Endothelial cell (in vitro differentiated cells): ENCODE measurements around the gene RAPGEF1. TPM values are rescaled to one million over a fixed set of nuclear protein-coding genes. Genes with fewer than 3 reads are reported as not detected.
A peak's percentile ranks its signal among the peaks of the same experiment; 100 is the strongest.

ENCODE experiments used
- DNase-seq: peaks from one replicate; pipeline ENCODE4 v3.0.0; 2021; ENCODE audit warnings: low spot score
- H3K27ac Mint-ChIP-seq: one replicate; pipeline ENCODE4 v1.8.0; 2021; ENCODE audit warnings: mixed read lengths, inconsistent platforms; ENCODE audit not compliant: unreplicated experiment
- H3K27me3 Mint-ChIP-seq: one replicate; pipeline ENCODE4 v1.8.0; 2021; ENCODE audit warnings: mild to moderate bottlenecking, moderate library complexity, mixed read lengths, inconsistent platforms; ENCODE audit not compliant: unreplicated experiment
- H3K36me3 Mint-ChIP-seq: one replicate; pipeline ENCODE4 v1.8.0; 2021; ENCODE audit warnings: mild to moderate bottlenecking, low read depth, mixed read lengths, inconsistent platforms; ENCODE audit not compliant: unreplicated experiment
- H3K4me1 Mint-ChIP-seq: one replicate; pipeline ENCODE4 v1.8.0; 2021; ENCODE audit warnings: mild to moderate bottlenecking, mixed read lengths, inconsistent platforms; ENCODE audit not compliant: unreplicated experiment
- H3K4me3 Mint-ChIP-seq: one replicate; pipeline ENCODE4 v1.8.0; 2021; ENCODE audit warnings: mild to moderate bottlenecking, mixed read lengths, inconsistent platforms; ENCODE audit not compliant: unreplicated experiment
- H3K9me3 Mint-ChIP-seq: one replicate; pipeline ENCODE4 v1.8.0; 2021; ENCODE audit warnings: mixed read lengths, inconsistent platforms; ENCODE audit not compliant: unreplicated experiment
- total RNA-seq: library from RNA; stranded (reverse); fragmentation: NEBNext Ultra II Directional; extraction: Animal tissue kit (Norgen Biotek cat#: 25700); gene quantifications from one replicate; pipeline ENCODE4 v1.2.1, GENCODE V29; 2021; ENCODE audit not compliant: unreplicated experiment
- TF ChIP-seq, protein P1 (sequence below): fragments of 200-600 bp; sonication (generic); IDR thresholded peaks from one replicate; pipeline ENCODE4 v1.5.0; 2021; ENCODE audit warnings: antibody characterized with exemption; ENCODE audit not compliant: unreplicated experiment

The RAPGEF1 gene
- total RNA-seq, 1 donor from 2014 or later = 226 TPM

- no peaks in the 10 kb centered on the region for H3K9me3 Mint-ChIP-seq
- H3K4me1 Mint-ChIP-seq = no peaks in the 10 kb centered on the region
- H3K27me3 Mint-ChIP-seq = peaks cover 15% of the 10 kb centered on the region
- TF ChIP-seq, protein P1, sequence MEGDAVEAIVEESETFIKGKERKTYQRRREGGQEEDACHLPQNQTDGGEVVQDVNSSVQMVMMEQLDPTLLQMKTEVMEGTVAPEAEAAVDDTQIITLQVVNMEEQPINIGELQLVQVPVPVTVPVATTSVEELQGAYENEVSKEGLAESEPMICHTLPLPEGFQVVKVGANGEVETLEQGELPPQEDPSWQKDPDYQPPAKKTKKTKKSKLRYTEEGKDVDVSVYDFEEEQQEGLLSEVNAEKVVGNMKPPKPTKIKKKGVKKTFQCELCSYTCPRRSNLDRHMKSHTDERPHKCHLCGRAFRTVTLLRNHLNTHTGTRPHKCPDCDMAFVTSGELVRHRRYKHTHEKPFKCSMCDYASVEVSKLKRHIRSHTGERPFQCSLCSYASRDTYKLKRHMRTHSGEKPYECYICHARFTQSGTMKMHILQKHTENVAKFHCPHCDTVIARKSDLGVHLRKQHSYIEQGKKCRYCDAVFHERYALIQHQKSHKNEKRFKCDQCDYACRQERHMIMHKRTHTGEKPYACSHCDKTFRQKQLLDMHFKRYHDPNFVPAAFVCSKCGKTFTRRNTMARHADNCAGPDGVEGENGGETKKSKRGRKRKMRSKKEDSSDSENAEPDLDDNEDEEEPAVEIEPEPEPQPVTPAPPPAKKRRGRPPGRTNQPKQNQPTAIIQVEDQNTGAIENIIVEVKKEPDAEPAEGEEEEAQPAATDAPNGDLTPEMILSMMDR = no peak
- no peak overlapping the region for H3K4me3 Mint-ChIP-seq
- peaks cover 43% of the 10 kb centered on the region for H3K36me3 Mint-ChIP-seq
- DNase-seq = no peak
- H3K27ac Mint-ChIP-seq = no peak overlapping the region
These were observed 162.6 kb downstream of the RAPGEF1 start for GRCh38 chr9:131577005-131578000.

DNA sequence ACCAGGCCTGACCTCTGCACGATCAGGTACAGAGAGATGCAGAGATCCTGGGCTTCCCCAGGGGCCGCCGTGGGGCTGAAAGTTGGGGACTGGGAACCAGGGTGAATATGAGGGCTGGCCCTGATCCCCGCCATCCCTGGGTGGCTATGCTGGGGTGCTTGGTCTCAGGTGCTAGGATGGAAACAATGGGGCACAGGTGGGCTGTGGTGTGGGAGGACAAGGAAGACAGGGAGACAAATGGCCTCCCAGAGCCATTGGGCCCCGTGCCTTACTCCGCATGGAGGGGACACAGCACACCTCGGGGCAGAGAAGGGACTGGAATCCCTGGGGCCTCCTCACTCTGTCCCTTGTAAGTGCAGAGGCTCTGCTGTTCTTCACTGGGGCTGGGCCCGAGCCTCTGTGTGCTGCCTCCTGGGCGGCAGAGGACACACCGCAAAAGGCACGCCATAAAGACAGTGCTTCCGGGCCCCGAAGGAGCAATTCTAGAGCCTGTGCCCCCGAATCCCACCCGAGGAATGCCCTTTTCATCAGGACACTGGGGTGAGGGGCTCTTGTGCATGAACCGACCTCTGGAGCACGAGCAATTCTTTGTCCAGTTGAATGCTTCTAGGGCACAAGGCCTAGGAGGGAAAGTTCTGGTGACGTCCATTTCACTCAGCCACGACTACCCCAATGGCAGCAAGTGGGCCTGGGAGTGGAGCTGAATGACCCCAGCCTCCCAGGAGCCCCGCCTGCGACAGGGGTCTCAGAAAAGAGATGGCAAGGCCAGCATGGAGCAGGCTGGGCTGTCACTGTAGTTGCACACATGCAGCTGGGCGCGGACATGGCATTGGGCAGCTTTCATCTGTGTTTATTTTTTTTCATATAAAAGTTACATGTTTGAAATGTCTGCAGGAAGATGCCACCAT, 163.7 kb downstream of the RAPGEF1 start:
- Mint-ChIP-seq H3K36me3 (peaks cover 38% of the 10 kb centered on the region), H3K27me3 (peaks cover 12% of the 10 kb centered on the region), H3K27ac (no peak overlapping the region), H3K9me3 (no peaks in the 10 kb centered on the region), H3K4me1 (no peaks in the 10 kb centered on the region), H3K4me3 (no peak overlapping the region)
- TF ChIP-seq, protein P1 = no peak
- no peak for DNase-seq

- no peak overlapping the region for H3K27ac Mint-ChIP-seq
- H3K4me1 Mint-ChIP-seq = no peaks in the 10 kb centered on the region
- DNase-seq = no peak
- peaks cover 44% of the 10 kb centered on the region for H3K36me3 Mint-ChIP-seq
- no peak overlapping the region for H3K4me3 Mint-ChIP-seq
- peaks cover 12% of the 10 kb centered on the region for H3K27me3 Mint-ChIP-seq
- H3K9me3 Mint-ChIP-seq = no peaks in the 10 kb centered on the region
- TF ChIP-seq, protein P1 = no peak
These were observed 164.9 kb downstream of the RAPGEF1 start for GRCh38 chr9:131574730-131575640.

DNA sequence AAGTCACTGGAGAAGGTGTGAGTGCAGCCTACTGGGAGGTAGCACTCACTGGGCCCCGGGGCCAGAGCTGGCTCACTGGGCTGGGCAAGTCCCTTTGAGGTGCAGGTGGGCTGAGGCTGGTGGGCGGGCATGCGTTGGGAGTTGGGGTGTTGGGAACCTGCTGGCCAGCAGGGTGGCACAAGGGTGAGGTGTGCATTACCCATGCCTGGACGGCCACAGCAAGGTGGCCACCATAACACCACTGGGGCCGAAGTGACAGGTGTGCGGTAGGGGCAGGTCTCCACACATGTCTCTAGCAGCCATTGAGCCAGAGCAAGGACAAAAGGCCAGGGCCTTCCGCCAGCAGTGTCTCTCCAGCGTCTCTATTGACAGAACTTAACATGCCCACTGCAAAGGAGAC, 172.0 kb downstream of the RAPGEF1 start:
- TF ChIP-seq, protein P1 = no peak
- Mint-ChIP-seq H3K27me3 (peaks cover 3% of the 10 kb centered on the region), H3K27ac (no peak overlapping the region), H3K36me3 (peaks cover 39% of the 10 kb centered on the region), H3K4me1 (no peaks in the 10 kb centered on the region), H3K4me3 (peak overlapping the region; percentile 76), H3K9me3 (no peaks in the 10 kb centered on the region)
- DNase-seq = no peak
